Natural killer cell (primary cell): ENCODE measurements around the gene INCA1. TPM values are rescaled to one million over a fixed set of nuclear protein-coding genes. Genes with fewer than 3 reads are reported as not detected.
A peak's percentile ranks its signal among the peaks of the same experiment; 100 is the strongest.

ENCODE experiments used
- ATAC-seq, 3 donors: fragments of 150-1000 bp in 2 of 3; fragments of 200-7000 bp in 1 of 3; cut with Tn5 transposase; 1 replicate in 1 of 3; 2 replicates in 2 of 3; pipeline ENCODE4 v1.10.0; 2021; ENCODE audit warnings: mild to moderate bottlenecking in 2 of 3, moderate library complexity in 2 of 3
- DNase-seq, 2 donors: peaks; one replicate each; pipeline versions ENCODE4 v3.0.0 to v3.0.0-alpha.2; 2013 to 2021; ENCODE audit warnings: mixed read lengths in 1 of 2
- H3K27ac ChIP-seq: one replicate; pipeline ENCODE4 v1.5.1; 2013; ENCODE audit warnings: mild to moderate bottlenecking, low read length
- H3K27me3 ChIP-seq: one replicate; pipeline ENCODE4 v1.6.1; 2013; ENCODE audit warnings: low read length; ENCODE audit not compliant: control insufficient read depth, insufficient read depth
- H3K36me3 ChIP-seq: one replicate; pipeline ENCODE4 v1.6.1; 2013; ENCODE audit warnings: low read length; ENCODE audit not compliant: control insufficient read depth, insufficient read depth
- H3K4me1 ChIP-seq: one replicate; pipeline ENCODE4 v1.6.1; 2013; ENCODE audit warnings: low read length; ENCODE audit not compliant: control insufficient read depth, insufficient read depth
- H3K4me3 ChIP-seq: one replicate; pipeline ENCODE4 v1.5.1; 2013; ENCODE audit warnings: low read length
- H3K9me3 ChIP-seq: one replicate; pipeline ENCODE4 v1.6.1; 2013; ENCODE audit warnings: low read length; ENCODE audit not compliant: control insufficient read depth, insufficient read depth
- H3K27ac Mint-ChIP-seq, 2 donors: one replicate each; pipeline ENCODE4 v1.8.0; 2022; ENCODE audit warnings: mild to moderate bottlenecking in 2 of 2, mixed read lengths in 2 of 2, moderate library complexity in 1 of 2
- H3K27me3 Mint-ChIP-seq, 2 donors: one replicate each; pipeline ENCODE4 v1.8.0; 2022; ENCODE audit warnings: low read depth in 2 of 2, mixed read lengths in 2 of 2
- H3K36me3 Mint-ChIP-seq: one replicate; pipeline ENCODE4 v1.8.0; 2022; ENCODE audit warnings: mixed read lengths
- H3K4me1 Mint-ChIP-seq, 2 donors: one replicate each; pipeline ENCODE4 v1.8.0; 2022; ENCODE audit warnings: mixed read lengths in 2 of 2
- H3K4me3 Mint-ChIP-seq: one replicate; pipeline ENCODE4 v1.8.0; 2022; ENCODE audit warnings: mild to moderate bottlenecking, moderate library complexity, mixed read lengths
- H3K9me3 Mint-ChIP-seq, 2 donors: one replicate each; pipeline ENCODE4 v1.8.0; 2022; ENCODE audit warnings: mixed read lengths in 2 of 2
- WGBS: methylation state at CpG from one replicate; pipeline ENCODE4 v1.1.7; 2013; ENCODE audit warnings: missing lambda C conversion rate; ENCODE audit not compliant: insufficient coverage; 5-methylcytosine and 5-hydroxymethylcytosine counted together
- intact Hi-C: fragments of 100-400 bp; cut with micrococcal nuclease; formaldehyde crosslinking; loops from one replicate; pipeline ENCODE4 v1.14.2; 2022
- total RNA-seq, 4 donors: library from RNA; stranded (reverse); fragments of 120-200 nt in 1 of 4; gene quantifications; one replicate each; pipeline versions ENCODE4 v1.2.3 to v1.2.4, GENCODE V29; 2013 to 2022
- TF ChIP-seq, protein P1 (sequence below): fragments of 200-600 bp; IDR thresholded peaks from one replicate; pipeline ENCODE4 v1.8.0; 2022; ENCODE audit warnings: antibody characterized with exemption

INCA1 gene
- total RNA-seq, 3 donors from 2014 or later (not counting 1 experiment from before 2014, with no cell fraction given): 0.39 to 0.54 TPM; not detected in 1

DNA sequence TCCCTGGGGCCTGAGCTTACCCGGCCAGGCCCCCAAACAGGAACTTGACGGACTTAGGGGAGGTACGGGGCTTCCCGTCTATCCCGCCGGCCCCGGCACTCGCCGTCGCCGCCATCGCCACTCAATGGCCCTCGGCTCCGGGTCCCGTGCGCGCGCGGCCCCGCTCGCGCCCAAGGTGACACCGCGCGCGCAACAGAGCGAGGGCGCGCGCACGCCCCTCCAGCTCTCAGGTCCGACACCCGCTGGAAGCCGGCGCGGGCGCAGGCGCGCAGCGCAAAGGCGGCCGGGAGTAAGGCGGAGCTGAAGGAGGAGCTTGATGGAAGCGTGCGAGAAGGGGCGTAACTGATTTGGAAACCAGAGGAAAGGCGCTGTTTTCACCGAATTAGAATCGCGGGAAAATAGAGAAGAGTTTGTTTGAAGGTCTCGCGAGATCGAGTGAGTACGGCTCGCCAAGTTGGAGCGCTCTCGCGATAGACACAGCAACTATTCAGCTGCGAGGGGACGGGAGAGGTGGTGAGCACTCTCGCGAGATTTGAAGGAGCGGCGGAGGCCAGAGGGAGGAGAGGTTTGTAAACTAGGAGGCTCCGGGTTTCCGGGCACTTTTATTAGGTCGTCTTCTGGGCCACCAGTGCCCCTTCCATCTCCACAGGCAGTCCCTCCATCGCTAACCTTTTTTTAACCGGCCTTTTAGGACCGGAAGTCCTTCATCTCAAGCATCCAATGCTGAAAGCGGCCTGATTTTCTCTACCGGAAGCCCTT is 57.3 kb downstream of the INCA1 start, which contains the start of the genes RNF167 and SLC25A11:
RNF167 (plus strand) TSS at position 473 of the 759 bp plus-strand sequence. CDS start 642 bp downstream, outside the sequence.
SLC25A11 (minus strand) TSS at position 251 of the 759 bp plus-strand sequence; CDS start at position 115, 136 bp downstream.
- under 1% methylated on average over 72 of the region's 72 CpGs for WGBS

DNA sequence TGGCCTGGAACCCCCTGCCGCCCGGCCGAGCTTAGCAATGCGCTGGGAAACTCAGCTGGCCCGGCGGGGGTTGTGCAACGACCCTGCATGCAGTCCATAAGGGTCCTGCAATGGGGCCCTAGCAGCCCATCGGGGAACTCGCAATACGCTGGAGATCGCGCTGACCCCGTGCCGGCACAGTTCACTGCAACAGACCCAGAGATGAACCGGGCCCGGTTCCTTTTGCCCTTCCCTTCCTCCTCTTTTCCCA is 57.9 kb downstream of the INCA1 start:
- Histone ChIP-seq H3K27ac (peak overlapping the region; percentile 78), H3K36me3 (peaks cover 38% of the 10 kb centered on the region), H3K4me3 (peak overlapping the region; percentile 81), H3K9me3 (no peaks in the 10 kb centered on the region), H3K4me1 (peaks cover 58% of the 10 kb centered on the region), H3K27me3 (no peaks in the 10 kb centered on the region)
- H3K27me3 Mint-ChIP-seq: no peaks in the 10 kb centered on the region
- no peaks in the 10 kb centered on the region for H3K9me3 Mint-ChIP-seq
- peaks cover 56 to 82% of the 10 kb centered on the region in 2 donors for H3K4me1 Mint-ChIP-seq
- TF ChIP-seq, protein P1, sequence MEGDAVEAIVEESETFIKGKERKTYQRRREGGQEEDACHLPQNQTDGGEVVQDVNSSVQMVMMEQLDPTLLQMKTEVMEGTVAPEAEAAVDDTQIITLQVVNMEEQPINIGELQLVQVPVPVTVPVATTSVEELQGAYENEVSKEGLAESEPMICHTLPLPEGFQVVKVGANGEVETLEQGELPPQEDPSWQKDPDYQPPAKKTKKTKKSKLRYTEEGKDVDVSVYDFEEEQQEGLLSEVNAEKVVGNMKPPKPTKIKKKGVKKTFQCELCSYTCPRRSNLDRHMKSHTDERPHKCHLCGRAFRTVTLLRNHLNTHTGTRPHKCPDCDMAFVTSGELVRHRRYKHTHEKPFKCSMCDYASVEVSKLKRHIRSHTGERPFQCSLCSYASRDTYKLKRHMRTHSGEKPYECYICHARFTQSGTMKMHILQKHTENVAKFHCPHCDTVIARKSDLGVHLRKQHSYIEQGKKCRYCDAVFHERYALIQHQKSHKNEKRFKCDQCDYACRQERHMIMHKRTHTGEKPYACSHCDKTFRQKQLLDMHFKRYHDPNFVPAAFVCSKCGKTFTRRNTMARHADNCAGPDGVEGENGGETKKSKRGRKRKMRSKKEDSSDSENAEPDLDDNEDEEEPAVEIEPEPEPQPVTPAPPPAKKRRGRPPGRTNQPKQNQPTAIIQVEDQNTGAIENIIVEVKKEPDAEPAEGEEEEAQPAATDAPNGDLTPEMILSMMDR: no peak
- H3K4me3 Mint-ChIP-seq: peak overlapping the region; percentile 91
- H3K27ac Mint-ChIP-seq: peak overlapping the region; percentile 87 to 93
- no peaks in the 10 kb centered on the region for H3K36me3 Mint-ChIP-seq
- ATAC-seq (peak in 1 of 3 donors; percentile 1), DNase-seq (no peak)
- WGBS: under 1% methylated on average over 16 of the region's 16 CpGs
- intact Hi-C loops: no loop called here

More for the DNA sequence above, 57.3 kb downstream of the INCA1 start, which contains the start of the genes RNF167 and SLC25A11:
- intact Hi-C loops: loop anchor here (1.0 kb wide), 2 partner anchors 8 to 27 kb away; partner anchors contain the start of genes PFN1 and SPAG7
- DNase-seq: peak; percentile 93 to 99
- no peaks in the 10 kb centered on the region for H3K27me3 ChIP-seq
- H3K4me3 Mint-ChIP-seq: peak within 1 kb of the TSS; percentile 91
- TF ChIP-seq, protein P1: no peak
- H3K27ac Mint-ChIP-seq: peak within 1 kb of the TSS; percentile 87 to 93
- H3K27me3 Mint-ChIP-seq: no peaks in the 10 kb centered on the region
- ATAC-seq: peak; percentile 84 to 95 (median 87)
- H3K36me3 ChIP-seq: peaks cover 43% of the 10 kb centered on the region
- no peaks in the 10 kb centered on the region for H3K9me3 ChIP-seq
- no peaks in the 10 kb centered on the region for H3K36me3 Mint-ChIP-seq
- H3K9me3 Mint-ChIP-seq: no peaks in the 10 kb centered on the region
- H3K4me3 ChIP-seq: peak within 1 kb of the TSS; percentile 91
- peaks cover 57 to 84% of the 10 kb centered on the region in 2 donors for H3K4me1 Mint-ChIP-seq
- H3K4me1 ChIP-seq: peaks cover 60% of the 10 kb centered on the region
- H3K27ac ChIP-seq: peak within 1 kb of the TSS; percentile 78

DNA sequence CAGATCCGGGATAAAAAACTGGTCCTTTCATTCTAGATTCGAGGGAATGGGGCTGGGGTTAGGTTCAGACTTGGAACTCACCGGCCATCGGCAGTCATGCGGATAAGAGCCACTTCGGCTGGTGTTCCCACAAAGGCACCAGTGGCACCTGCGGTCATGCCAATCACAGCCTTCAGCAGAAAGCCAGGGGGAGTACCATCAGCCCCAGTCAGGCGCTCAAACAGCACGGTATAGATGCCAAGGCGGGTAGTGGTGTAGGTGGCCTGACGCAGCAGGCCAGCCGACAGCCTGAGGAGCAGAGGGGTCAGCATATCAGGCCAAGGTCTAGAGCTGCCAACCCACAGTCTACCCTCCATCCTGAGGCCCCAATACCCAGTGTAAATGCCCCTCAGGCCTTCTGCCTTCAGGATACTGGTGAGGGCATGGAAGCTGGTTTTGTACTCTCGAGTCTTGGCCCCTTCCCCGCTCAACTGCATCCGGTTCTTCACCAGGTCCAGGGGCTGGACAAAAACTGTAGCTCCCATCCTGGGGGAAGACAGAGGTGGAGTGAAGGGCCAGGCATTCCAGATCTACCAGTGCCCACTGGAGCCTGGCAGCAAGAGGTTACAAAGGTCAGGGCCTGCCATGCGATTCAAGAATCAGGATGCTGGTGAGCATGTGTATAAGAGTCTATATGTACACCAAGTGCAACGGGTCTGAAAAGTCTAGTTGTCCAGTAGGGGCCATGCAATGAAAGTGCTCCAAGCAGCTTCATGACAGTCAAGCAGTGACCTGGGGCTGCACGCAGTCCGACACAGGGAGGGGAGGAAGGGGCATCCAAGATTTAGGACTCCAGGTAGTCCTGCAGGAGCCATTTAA is 58.4 kb downstream of the INCA1 start:
- intact Hi-C loops: no loop called here
- H3K27ac ChIP-seq: peak overlapping the region; percentile 78
- H3K27me3 Mint-ChIP-seq: peaks cover 0 to 4% of the 10 kb centered on the region in 2 donors
- peaks cover 56 to 82% of the 10 kb centered on the region in 2 donors for H3K4me1 Mint-ChIP-seq
- no peaks in the 10 kb centered on the region for H3K9me3 ChIP-seq
- peak overlapping the region; percentile 81 for H3K4me3 ChIP-seq
- H3K4me1 ChIP-seq: peaks cover 58% of the 10 kb centered on the region
- ATAC-seq (no peak), DNase-seq (peak in 1 of 2 donors; percentile 44)
- peaks cover 33% of the 10 kb centered on the region for H3K36me3 ChIP-seq
- peak overlapping the region; percentile 87 to 93 for H3K27ac Mint-ChIP-seq
- peak overlapping the region; percentile 91 for H3K4me3 Mint-ChIP-seq
- H3K27me3 ChIP-seq: no peaks in the 10 kb centered on the region
- TF ChIP-seq, protein P1: no peak
- no peaks in the 10 kb centered on the region for H3K36me3 Mint-ChIP-seq
- H3K9me3 Mint-ChIP-seq: no peaks in the 10 kb centered on the region
- WGBS: 68% methylated on average over 19 of the region's 19 CpGs

Other genes starting within 250 kb of the INCA1 start
- not detected for gene TM4SF5, start 225.6 kb downstream of the INCA1 start, total RNA-seq
- 1 to 10 TPM; 1.2 to 4.8 (median 1.3) TPM for gene VMO1, start 211.2 kb downstream of the INCA1 start, total RNA-seq
- not detected for gene GLTPD2, start 208.6 kb downstream of the INCA1 start, total RNA-seq
- 10 to 100 TPM; 69.4 to 79.3 (median 70.0) TPM for gene PSMB6, start 201.4 kb downstream of the INCA1 start, total RNA-seq
- 10 to 100 TPM; 20.8 to 22.7 (median 21.3) TPM for gene PLD2, start 190.4 kb downstream of the INCA1 start, total RNA-seq
- 100 to 1,000 TPM; 103 to 122 (median 110) TPM for gene MINK1, start 164.2 kb downstream of the INCA1 start, total RNA-seq
- gene C17orf107, start 98.0 kb downstream of the INCA1 start, total RNA-seq: 10 to 100 TPM; 24.4 to 30.2 (median 27.5) TPM
- 10 to 100 TPM; 11.8 to 17.9 (median 11.8) TPM for gene CHRNE, start 94.4 kb downstream of the INCA1 start, total RNA-seq
- 1 to 10 TPM in 2 of 3 donors, under 1 TPM in 1; 0.25 to 4.3 (median 2.2) TPM for gene GP1BA, start 65.2 kb downstream of the INCA1 start, total RNA-seq
- 10 to 100 TPM; 34.7 to 47.5 (median 42.5) TPM for gene SLC25A11, start 57.5 kb downstream of the INCA1 start, total RNA-seq
- 100 to 1,000 TPM; 149 to 189 (median 177) TPM for gene RNF167, start 57.3 kb downstream of the INCA1 start, total RNA-seq
- 1,000 to 10,000 TPM; 1,278 to 1,379 (median 1,308) TPM for gene PFN1, start 49.0 kb downstream of the INCA1 start, total RNA-seq
- gene ENO3, start 46.4 kb downstream of the INCA1 start, total RNA-seq: 10 to 100 TPM; 26.1 to 28.4 (median 26.6) TPM
- gene SPAG7, start 29.7 kb downstream of the INCA1 start, total RNA-seq: 10 to 100 TPM; 45.7 to 60.2 (median 59.6) TPM
- 10 to 100 TPM; 56.2 to 69.5 (median 69.4) TPM for gene CAMTA2, start 9.8 kb downstream of the INCA1 start, total RNA-seq
- gene KIF1C, start 428 bp upstream of the INCA1 start, total RNA-seq: 10 to 100 TPM; 17.1 to 28.6 (median 22.2) TPM
- not detected for gene SLC52A1, start 37.9 kb upstream of the INCA1 start, total RNA-seq
- gene ZFP3, start 80.9 kb upstream of the INCA1 start, total RNA-seq: 1 to 10 TPM; 3.8 to 7.2 (median 5.1) TPM
- gene ZNF232, start 114.4 kb upstream of the INCA1 start, total RNA-seq: 1 to 10 TPM; 2.8 to 6.5 (median 5.6) TPM
- gene USP6, start 118.5 kb upstream of the INCA1 start, total RNA-seq: under 1 TPM; 0.07 to 0.34 (median 0.13) TPM
- 1 to 10 TPM; 5.1 to 7.9 (median 6.1) TPM for gene ZNF594, start 194.3 kb upstream of the INCA1 start, total RNA-seq
- 1 to 10 TPM; 3.9 to 10.0 (median 8.0) TPM for gene SCIMP, start 237.3 kb upstream of the INCA1 start, total RNA-seq